Muscle of leg (tissue), 16 donors: ENCODE results near the gene CYP4Z1. TPM values are rescaled to one million over a fixed set of nuclear protein-coding genes. Genes with fewer than 3 reads are reported as not detected.

ENCODE experiments used
- DNase-seq: peaks from one replicate; pipeline ENCODE4 v3.0.0; 2013
- H3K27ac ChIP-seq: one replicate; pipeline ENCODE4 v1.5.1; 2013; ENCODE audit warnings: mild to moderate bottlenecking, low read length, control low read depth
- H3K27me3 ChIP-seq: one replicate; pipeline ENCODE4 v1.6.1; 2013; ENCODE audit warnings: low read length; ENCODE audit not compliant: control insufficient read depth, insufficient read depth
- H3K36me3 ChIP-seq: one replicate; pipeline ENCODE4 v1.6.1; 2013; ENCODE audit warnings: low read length; ENCODE audit not compliant: control insufficient read depth, insufficient read depth
- H3K4me1 ChIP-seq: one replicate; pipeline ENCODE4 v1.6.1; 2013; ENCODE audit warnings: low read length; ENCODE audit not compliant: control insufficient read depth, insufficient read depth
- H3K4me3 ChIP-seq: one replicate; pipeline ENCODE4 v1.5.1; 2013; ENCODE audit warnings: low read length, control low read depth
- H3K9me3 ChIP-seq: replicated peaks from 2 replicates; pipeline ENCODE4 v1.6.1; 2013; ENCODE audit warnings: low read depth, low read length; ENCODE audit not compliant: control insufficient read depth
- WGBS: methylation state at CpG from one replicate; pipeline ENCODE4 v1.1.5; 2013; ENCODE audit warnings: missing lambda C conversion rate; ENCODE audit not compliant: insufficient coverage; 5-methylcytosine and 5-hydroxymethylcytosine counted together
- long read RNA-seq, 11 donors: transcript quantifications; one replicate each; lab custom pipeline, GENCODE V29; 2026
- polyA plus RNA-seq, 8 donors: library from polyadenylated mRNA; unstranded; fragments of 120-200 nt; gene quantifications; one replicate each; pipeline versions ENCODE4 v1.2.1 to v1.2.3, GENCODE V29; 2013; ENCODE audit warnings: inconsistent platforms in 1 of 8, low replicate concordance in 1 of 8; ENCODE audit not compliant: insufficient read length in 8 of 8, insufficient read depth in 1 of 8
- total RNA-seq: library from RNA; stranded (reverse); fragments of 120-200 nt; gene quantifications from one replicate; pipeline ENCODE4 v1.2.4, GENCODE V29; 2013

Gene CYP4Z1, protein sequence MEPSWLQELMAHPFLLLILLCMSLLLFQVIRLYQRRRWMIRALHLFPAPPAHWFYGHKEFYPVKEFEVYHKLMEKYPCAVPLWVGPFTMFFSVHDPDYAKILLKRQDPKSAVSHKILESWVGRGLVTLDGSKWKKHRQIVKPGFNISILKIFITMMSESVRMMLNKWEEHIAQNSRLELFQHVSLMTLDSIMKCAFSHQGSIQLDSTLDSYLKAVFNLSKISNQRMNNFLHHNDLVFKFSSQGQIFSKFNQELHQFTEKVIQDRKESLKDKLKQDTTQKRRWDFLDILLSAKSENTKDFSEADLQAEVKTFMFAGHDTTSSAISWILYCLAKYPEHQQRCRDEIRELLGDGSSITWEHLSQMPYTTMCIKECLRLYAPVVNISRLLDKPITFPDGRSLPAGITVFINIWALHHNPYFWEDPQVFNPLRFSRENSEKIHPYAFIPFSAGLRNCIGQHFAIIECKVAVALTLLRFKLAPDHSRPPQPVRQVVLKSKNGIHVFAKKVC
- total RNA-seq (0.18 TPM), polyA plus RNA-seq (under 1 TPM in 5 of 8 donors, not detected in 3; 0.07 to 0.19 (median 0.15) TPM)
- long read RNA-seq, donor 1, result 0 reads
- long read RNA-seq, donor 2, result 0 reads
- long read RNA-seq, donor 3, result 0 reads
- long read RNA-seq, donor 4, result 0 reads
- long read RNA-seq, donor 5, result 0 reads
- long read RNA-seq, donor 6, result 0 reads
- long read RNA-seq, donor 7, result 0 reads
- long read RNA-seq, donor 8, result 0 reads
- long read RNA-seq, donor 9, result 0 reads
- long read RNA-seq, donor 10, result 0 reads
- long read RNA-seq, donor 11, result 0 reads

DNA sequence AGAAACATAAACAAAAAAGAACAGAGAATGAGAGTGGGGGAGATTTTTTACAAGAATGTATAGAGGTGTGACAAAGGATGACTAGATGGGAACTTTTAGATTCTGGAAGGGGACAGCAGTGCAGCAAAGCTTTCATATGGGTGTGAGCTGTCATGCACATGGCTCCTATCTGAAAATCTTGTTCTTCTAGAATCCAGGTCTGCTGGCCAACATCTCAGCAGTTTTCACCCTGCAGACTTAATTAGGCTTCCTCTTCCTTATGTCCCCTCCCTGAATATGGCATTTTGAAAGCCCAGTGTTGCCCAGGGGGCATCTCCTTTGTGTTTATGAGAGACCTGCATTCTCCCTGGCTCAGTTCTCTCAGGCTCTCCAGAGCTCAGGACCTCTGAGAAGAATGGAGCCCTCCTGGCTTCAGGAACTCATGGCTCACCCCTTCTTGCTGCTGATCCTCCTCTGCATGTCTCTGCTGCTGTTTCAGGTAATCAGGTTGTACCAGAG, at the start of gene CYP4Z1:
Gene CYP4Z1 (plus strand): TSS at position 135 of the 498 bp plus-strand sequence. CDS start 260 bp downstream, at position 395.
- Histone ChIP-seq H3K27me3 (peaks cover 3% of the 10 kb centered on the region), H3K9me3 (no peaks in the 10 kb centered on the region), H3K4me1 (no peaks in the 10 kb centered on the region), H3K27ac (no peak within 1 kb of the TSS), H3K4me3 (no peak within 1 kb of the TSS), H3K36me3 (no peaks in the 10 kb centered on the region)
- DNase-seq, result no peak

GRCh38 chr1:47021070-47021469, 46.0 kb upstream of the CYP4Z1 start:
- no peak overlapping the region for H3K27ac ChIP-seq
- no peak overlapping the region for H3K4me3 ChIP-seq
- DNase-seq, result peak; percentile 10
- no CpG with 5 or more reads among the region's 2 CpGs for WGBS
- no peaks in the 10 kb centered on the region for H3K36me3 ChIP-seq
- H3K4me1 ChIP-seq, result peaks cover 5% of the 10 kb centered on the region
- peaks cover 21% of the 10 kb centered on the region for H3K27me3 ChIP-seq
- H3K9me3 ChIP-seq, result no peaks in the 10 kb centered on the region

DNA sequence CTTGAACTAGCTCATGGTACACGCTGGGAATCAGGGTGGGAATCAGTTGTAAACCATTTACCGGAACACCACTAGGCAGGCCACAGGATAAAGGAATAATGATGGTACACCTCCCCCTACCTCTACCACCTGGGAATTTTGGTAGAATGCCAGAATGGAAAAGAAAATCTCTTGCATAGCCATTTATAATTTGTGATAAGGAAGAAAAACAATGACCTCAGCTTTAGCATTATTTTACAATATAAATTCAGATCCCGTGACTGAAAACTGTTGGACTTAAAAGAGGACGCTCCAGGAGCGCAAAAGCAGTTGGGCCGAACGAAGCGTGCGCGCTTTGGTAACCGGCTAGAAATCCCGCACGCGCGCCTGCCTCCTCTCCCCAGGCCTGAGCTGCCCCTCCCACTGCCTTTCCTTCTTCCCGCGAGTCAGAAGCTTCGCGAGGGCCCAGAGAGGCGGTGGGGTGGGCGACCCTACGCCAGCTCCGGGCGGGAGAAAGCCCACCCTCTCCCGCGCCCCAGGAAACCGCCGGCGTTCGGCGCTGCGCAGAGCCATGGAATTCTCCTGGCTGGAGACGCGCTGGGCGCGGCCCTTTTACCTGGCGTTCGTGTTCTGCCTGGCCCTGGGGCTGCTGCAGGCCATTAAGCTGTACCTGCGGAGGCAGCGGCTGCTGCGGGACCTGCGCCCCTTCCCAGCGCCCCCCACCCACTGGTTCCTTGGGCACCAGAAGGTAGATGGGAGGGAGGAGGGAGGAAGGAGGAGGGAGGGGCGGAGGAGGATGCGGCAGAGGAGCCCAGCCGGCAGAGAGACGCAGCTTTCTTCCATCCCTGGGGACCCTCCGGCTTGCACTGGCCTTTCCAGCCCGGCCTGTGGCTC, 43.5 kb upstream of the CYP4Z1 start, which contains the start of gene CYP4X1:
Gene CYP4X1 (plus strand): TSS at position 402 of the 873 bp plus-strand sequence. CDS start 149 bp downstream, at position 551.
- Histone ChIP-seq H3K4me3 (peak within 1 kb of the TSS; percentile 38), H3K27ac (peak within 1 kb of the TSS; percentile 84), H3K4me1 (peaks cover 5% of the 10 kb centered on the region), H3K9me3 (no peaks in the 10 kb centered on the region), H3K36me3 (no peaks in the 10 kb centered on the region), H3K27me3 (peaks cover 21% of the 10 kb centered on the region)
- DNase-seq, result peak; percentile 36
- WGBS, result 1% methylated on average over 29 of the region's 49 CpGs

- H3K9me3 ChIP-seq, result no peaks in the 10 kb centered on the region
- 33% methylated on average over 1 of the region's 8 CpGs for WGBS
- DNase-seq, result peak; percentile 74
- peak overlapping the region; percentile 84 for H3K27ac ChIP-seq
- H3K36me3 ChIP-seq, result no peaks in the 10 kb centered on the region
- peak overlapping the region; percentile 38 for H3K4me3 ChIP-seq
- peaks cover 21% of the 10 kb centered on the region for H3K27me3 ChIP-seq
- peaks cover 5% of the 10 kb centered on the region for H3K4me1 ChIP-seq
Measured at GRCh38 chr1:47024141-47024801, 42.8 kb upstream of the CYP4Z1 start.

- no peaks in the 10 kb centered on the region for H3K36me3 ChIP-seq
- WGBS, result 60% methylated on average over 1 of the region's 3 CpGs
Measured at GRCh38 chr1:47030170-47030805, 36.7 kb upstream of the CYP4Z1 start.

GRCh38 chr1:47031059-47031458, 36.0 kb upstream of the CYP4Z1 start:
- no peaks in the 10 kb centered on the region for H3K4me1 ChIP-seq
- no peaks in the 10 kb centered on the region for H3K9me3 ChIP-seq
- H3K4me3 ChIP-seq, result no peak overlapping the region
- no peaks in the 10 kb centered on the region for H3K36me3 ChIP-seq
- no CpG with 5 or more reads among the region's 3 CpGs for WGBS
- no peak overlapping the region for H3K27ac ChIP-seq
- H3K27me3 ChIP-seq, result no peaks in the 10 kb centered on the region
- peak; percentile 30 for DNase-seq

More at GRCh38 chr1:47030170-47030805, 36.7 kb upstream of the CYP4Z1 start:
- Histone ChIP-seq H3K9me3 (no peaks in the 10 kb centered on the region), H3K27me3 (no peaks in the 10 kb centered on the region), H3K4me3 (no peak overlapping the region), H3K27ac (no peak overlapping the region), H3K4me1 (no peaks in the 10 kb centered on the region)
- no peak for DNase-seq

DNA sequence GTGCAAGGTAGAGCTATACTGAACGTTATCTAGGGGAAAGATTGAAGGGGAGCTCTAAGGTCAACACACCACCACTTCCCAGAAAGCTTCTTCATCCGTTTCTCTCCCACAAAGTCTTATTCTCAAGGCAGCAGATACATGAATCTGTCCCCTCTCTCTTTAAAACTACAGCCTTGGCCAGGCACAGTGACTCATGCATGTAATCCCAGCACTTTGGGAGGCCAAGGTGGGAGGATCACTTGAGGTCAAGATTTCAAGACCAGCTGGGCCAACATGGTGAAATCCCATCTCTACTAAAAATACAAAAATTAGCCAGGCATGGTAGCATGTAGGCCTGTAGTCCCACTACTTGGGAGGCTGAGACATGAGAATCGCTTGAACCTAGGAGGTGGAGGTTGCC, 35.4 kb upstream of the CYP4Z1 start:
- Histone ChIP-seq H3K9me3 (no peaks in the 10 kb centered on the region), H3K36me3 (no peaks in the 10 kb centered on the region), H3K4me1 (no peaks in the 10 kb centered on the region), H3K27me3 (no peaks in the 10 kb centered on the region), H3K4me3 (no peak overlapping the region), H3K27ac (no peak overlapping the region)
- WGBS, result 90% methylated on average over 1 of the region's 3 CpGs
- DNase-seq, result no peak

DNA sequence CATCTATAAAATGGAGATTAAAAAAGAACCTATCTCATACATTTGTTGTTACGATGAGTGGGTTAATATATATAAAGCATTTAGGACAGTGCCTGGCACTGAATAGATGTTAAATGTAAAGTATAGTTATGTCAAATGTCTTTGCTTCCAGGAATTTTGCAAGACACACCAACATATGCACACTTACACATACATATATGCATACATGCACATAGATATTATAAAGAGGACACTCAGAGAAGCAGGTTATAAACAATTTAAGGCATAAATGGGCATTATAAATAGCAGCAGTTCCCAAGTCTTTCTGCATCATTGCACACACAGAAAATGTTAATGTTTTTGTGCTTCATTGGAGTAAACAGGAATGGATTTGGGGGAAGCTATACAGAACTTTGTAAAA, 30.3 kb upstream of the CYP4Z1 start:
- H3K27me3 ChIP-seq, result no peaks in the 10 kb centered on the region
- WGBS, result no CpG with 5 or more reads among the region's 1 CpG
- DNase-seq, result no peak

DNA sequence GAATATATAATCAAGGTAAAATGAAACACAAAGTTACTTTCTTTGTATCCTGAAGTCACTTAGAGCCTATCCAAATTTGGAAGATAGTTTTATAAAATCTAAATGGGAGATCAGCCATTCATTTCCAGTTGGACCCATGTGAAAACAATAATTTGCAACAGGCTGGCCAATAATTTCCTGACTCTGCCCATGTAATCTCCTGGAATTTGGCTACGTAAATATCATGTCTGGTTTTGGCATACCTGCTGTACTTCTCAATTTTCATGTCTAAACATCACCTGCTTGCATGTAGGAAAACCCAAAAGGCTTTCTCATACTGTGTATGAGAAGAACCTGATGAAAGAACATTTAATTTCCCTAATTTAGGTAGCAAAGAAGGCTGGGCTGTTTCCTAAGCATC, 7.7 kb upstream of the CYP4Z1 start:
- H3K4me3 ChIP-seq, result no peak overlapping the region
- WGBS, result 80% methylated on average over 1 of the region's 1 CpG
- no peaks in the 10 kb centered on the region for H3K4me1 ChIP-seq

More for the DNA sequence above, 30.3 kb upstream of the CYP4Z1 start:
- Histone ChIP-seq H3K4me3 (no peak overlapping the region), H3K4me1 (no peaks in the 10 kb centered on the region), H3K27ac (no peak overlapping the region), H3K9me3 (no peaks in the 10 kb centered on the region), H3K36me3 (no peaks in the 10 kb centered on the region)

More for the DNA sequence above, 7.7 kb upstream of the CYP4Z1 start:
- Histone ChIP-seq H3K27me3 (no peaks in the 10 kb centered on the region), H3K9me3 (no peaks in the 10 kb centered on the region), H3K36me3 (no peaks in the 10 kb centered on the region), H3K27ac (no peak overlapping the region)
- DNase-seq, result no peak
